H9 (cell line): ENCODE data around the gene SLC22A12. TPM values are rescaled to one million over a fixed set of nuclear protein-coding genes. Genes with fewer than 3 reads are reported as not detected.

Experiments used
- DNase-seq: peaks from one replicate; pipeline ENCODE4 v3.0.0-alpha.2; 2017
- H2AFZ ChIP-seq: one replicate; pipeline ENCODE4 v1.6.1; 2013; ENCODE audit warnings: mild to moderate bottlenecking, low read length, control low read depth, moderate library complexity
- H2AK5ac ChIP-seq: 2 replicates; pipeline ENCODE4 v1.6.1; 2013; ENCODE audit warnings: low read length, control low read depth, mixed read lengths; ENCODE audit not compliant: insufficient read length
- H2BK120ac ChIP-seq: one replicate; pipeline ENCODE4 v1.6.1; 2013; ENCODE audit warnings: low read depth, mild to moderate bottlenecking, low read length, control low read depth, inconsistent platforms; ENCODE audit not compliant: poor library complexity, severe bottlenecking
- H2BK12ac ChIP-seq: 2 replicates; pipeline ENCODE4 v1.6.1; 2013; ENCODE audit warnings: low read length, control low read depth, mixed read lengths, low read depth; ENCODE audit not compliant: insufficient read length
- H2BK15ac ChIP-seq: 2 replicates; pipeline ENCODE4 v1.6.1; 2013; ENCODE audit warnings: low read depth, low read length, control low read depth
- H2BK20ac ChIP-seq: one replicate; pipeline ENCODE4 v1.6.1; 2013; ENCODE audit warnings: low read depth, mild to moderate bottlenecking, low read length, control low read depth, inconsistent platforms; ENCODE audit not compliant: poor library complexity, severe bottlenecking
- H2BK5ac ChIP-seq: 2 replicates; pipeline ENCODE4 v1.6.1; 2013; ENCODE audit warnings: low read length, control low read depth, mixed read lengths; ENCODE audit not compliant: insufficient read length
- H3K14ac ChIP-seq: 2 replicates; pipeline ENCODE4 v1.6.1; 2013; ENCODE audit warnings: low read length, control low read depth; ENCODE audit not compliant: insufficient read depth
- H3K18ac ChIP-seq: 2 replicates; pipeline ENCODE4 v1.6.1; 2013; ENCODE audit warnings: low read depth, mild to moderate bottlenecking, mixed read lengths, low read length, control low read depth; ENCODE audit not compliant: insufficient read length
- H3K23ac ChIP-seq: 2 replicates; pipeline ENCODE4 v1.6.1; 2013; ENCODE audit warnings: low read length, control low read depth, mixed read lengths, low read depth; ENCODE audit not compliant: insufficient read length
- H3K23me2 ChIP-seq: 2 replicates; pipeline ENCODE4 v1.6.1; 2013; ENCODE audit warnings: low read depth, mild to moderate bottlenecking, mixed read lengths, low read length, control low read depth; ENCODE audit not compliant: insufficient read length, poor library complexity, severe bottlenecking
- H3K27ac ChIP-seq: 2 replicates; pipeline ENCODE4 v1.5.1; 2013; ENCODE audit warnings: low read length, control low read depth, mixed read lengths, low read depth; ENCODE audit not compliant: insufficient read length
- H3K27me3 ChIP-seq: 2 replicates; pipeline ENCODE4 v1.6.1; 2013; ENCODE audit warnings: low read length, control low read depth, inconsistent platforms; ENCODE audit not compliant: insufficient read depth
- H3K4ac ChIP-seq: 2 replicates; pipeline ENCODE4 v1.6.1; 2013; ENCODE audit warnings: low read depth, mild to moderate bottlenecking, control low read depth, inconsistent platforms, low read length, moderate library complexity
- H3K4me1 ChIP-seq: 2 replicates; pipeline ENCODE4 v1.6.1; 2013; ENCODE audit warnings: low read length, control low read depth, inconsistent platforms; ENCODE audit not compliant: insufficient read depth
- H3K4me2 ChIP-seq: 2 replicates; pipeline ENCODE4 v1.6.1; 2013; ENCODE audit warnings: low read length, control low read depth, mixed read lengths; ENCODE audit not compliant: insufficient read length, insufficient read depth
- H3K56ac ChIP-seq: 2 replicates; pipeline ENCODE4 v1.6.1; 2013; ENCODE audit warnings: low read depth, mild to moderate bottlenecking, mixed read lengths, low read length, control low read depth; ENCODE audit not compliant: insufficient read length
- H3K79me1 ChIP-seq: 2 replicates; pipeline ENCODE4 v1.6.1; 2013; ENCODE audit warnings: low read depth, mild to moderate bottlenecking, moderate library complexity, low read length, control low read depth, inconsistent platforms; ENCODE audit not compliant: insufficient read depth, poor library complexity, severe bottlenecking
- H3K79me2 ChIP-seq: 2 replicates; pipeline ENCODE4 v1.6.1; 2013; ENCODE audit warnings: low read length, control low read depth, inconsistent platforms; ENCODE audit not compliant: insufficient read depth
- H3K9ac ChIP-seq: 2 replicates; pipeline ENCODE4 v1.6.1; 2013; ENCODE audit warnings: low read length, control low read depth, mixed read lengths; ENCODE audit not compliant: insufficient read length; ENCODE audit errors: extremely low read depth
- H3K9me3 ChIP-seq: one replicate; pipeline ENCODE4 v1.6.1; 2013; ENCODE audit warnings: low read depth, low read length, inconsistent platforms; ENCODE audit not compliant: control insufficient read depth
- H3T11ph ChIP-seq: one replicate; pipeline ENCODE4 v1.6.1; 2013; ENCODE audit warnings: mild to moderate bottlenecking, low read length, control low read depth, inconsistent platforms
- H4K20me1 ChIP-seq: one replicate; pipeline ENCODE4 v1.6.1; 2013; ENCODE audit not compliant: control insufficient read depth, insufficient read length, insufficient read depth
- H4K5ac ChIP-seq: 2 replicates; pipeline ENCODE4 v1.6.1; 2013; ENCODE audit warnings: low read depth, mild to moderate bottlenecking, mixed read lengths, low read length, control low read depth; ENCODE audit not compliant: insufficient read length
- H4K8ac ChIP-seq: replicated peaks from 2 replicates; pipeline ENCODE4 v1.6.1; 2013; ENCODE audit warnings: low read length, control low read depth, mixed read lengths, low read depth; ENCODE audit not compliant: insufficient read length
- H4K91ac ChIP-seq: 2 replicates; pipeline ENCODE4 v1.6.1; 2013; ENCODE audit warnings: low read depth, mild to moderate bottlenecking, moderate library complexity, mixed read lengths, low read length, control low read depth; ENCODE audit not compliant: insufficient read length
- H3K27ac Mint-ChIP-seq, 3 experiments: 2 replicates in 2 of 3; 3 replicates in 1 of 3; pipeline ENCODE4 v1.8.0; 2020 to 2021; ENCODE audit warnings: mixed read lengths in 3 of 3, mild to moderate bottlenecking in 1 of 3, moderate library complexity in 1 of 3
- H3K27me3 Mint-ChIP-seq: 2 replicates; pipeline ENCODE4 v1.8.0; 2021; ENCODE audit warnings: low read depth, mild to moderate bottlenecking, moderate library complexity, mixed read lengths
- H3K36me3 Mint-ChIP-seq, 3 experiments: 2 replicates in 2 of 3; 3 replicates in 1 of 3; pipeline ENCODE4 v1.8.0; 2020 to 2021; ENCODE audit warnings: low read depth in 3 of 3, mixed read lengths in 3 of 3; ENCODE audit not compliant: insufficient read depth in 1 of 3
- H3K4me1 Mint-ChIP-seq, 2 experiments: 2 replicates each; pipeline ENCODE4 v1.8.0; 2020; ENCODE audit warnings: mixed read lengths in 2 of 2
- H3K4me3 Mint-ChIP-seq, 2 experiments: 2 replicates in 1 of 2; 3 replicates in 1 of 2; pipeline ENCODE4 v1.8.0; 2020 to 2021; ENCODE audit warnings: mild to moderate bottlenecking in 2 of 2, mixed read lengths in 2 of 2, moderate library complexity in 1 of 2
- H3K9me3 Mint-ChIP-seq, 2 experiments: 2 replicates in 1 of 2; 3 replicates in 1 of 2; pipeline ENCODE4 v1.8.0; 2020; ENCODE audit warnings: mild to moderate bottlenecking in 2 of 2, mixed read lengths in 2 of 2, moderate library complexity in 1 of 2
- WGBS: extraction: QIAGEN DNeasy Blood & Tissue Kit; methylation state at CpG from one replicate; pipeline ENCODE4 v1.1.7; 2013; ENCODE audit warnings: missing lambda C conversion rate, low lambda C conversion rate, mixed read lengths; ENCODE audit not compliant: insufficient read length; ENCODE audit errors: extremely low coverage; 5-methylcytosine and 5-hydroxymethylcytosine counted together
- total RNA-seq: library from RNA; stranded (reverse); gene quantifications from 2 replicates; pipeline ENCODE4 v1.2.1, GENCODE V29; 2021
- TF ChIP-seq, protein P1 (sequence below): fragments of 200-600 bp; sonication (generic); conservative IDR thresholded peaks from 3 replicates; pipeline ENCODE4 v1.8.0; 2021; ENCODE audit warnings: antibody characterized with exemption, mild to moderate bottlenecking

SLC22A12 gene
- total RNA-seq, 1 experiment from 2014 or later: not detected

DNA sequence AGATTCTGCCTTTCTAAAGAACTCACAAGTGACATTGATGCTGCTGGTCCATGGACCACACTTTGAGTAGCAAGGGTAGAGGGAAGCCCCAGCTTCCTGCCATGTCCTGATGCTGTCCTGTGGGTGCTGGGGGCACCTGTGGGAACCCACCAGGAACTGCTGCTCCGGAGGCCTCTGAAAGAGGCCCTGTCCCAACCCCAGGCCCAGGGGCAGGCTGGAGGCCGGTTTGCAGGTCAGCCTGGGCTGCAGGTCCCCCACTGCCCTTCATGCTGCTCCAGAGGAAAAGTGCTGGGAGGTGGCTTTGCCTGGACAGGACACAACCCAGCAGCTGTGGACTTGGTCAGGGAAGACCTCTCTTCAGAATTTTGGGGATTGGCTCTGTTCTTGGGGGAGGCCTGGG is 44.8 kb upstream of the SLC22A12 start:
- TF ChIP-seq, protein P1, sequence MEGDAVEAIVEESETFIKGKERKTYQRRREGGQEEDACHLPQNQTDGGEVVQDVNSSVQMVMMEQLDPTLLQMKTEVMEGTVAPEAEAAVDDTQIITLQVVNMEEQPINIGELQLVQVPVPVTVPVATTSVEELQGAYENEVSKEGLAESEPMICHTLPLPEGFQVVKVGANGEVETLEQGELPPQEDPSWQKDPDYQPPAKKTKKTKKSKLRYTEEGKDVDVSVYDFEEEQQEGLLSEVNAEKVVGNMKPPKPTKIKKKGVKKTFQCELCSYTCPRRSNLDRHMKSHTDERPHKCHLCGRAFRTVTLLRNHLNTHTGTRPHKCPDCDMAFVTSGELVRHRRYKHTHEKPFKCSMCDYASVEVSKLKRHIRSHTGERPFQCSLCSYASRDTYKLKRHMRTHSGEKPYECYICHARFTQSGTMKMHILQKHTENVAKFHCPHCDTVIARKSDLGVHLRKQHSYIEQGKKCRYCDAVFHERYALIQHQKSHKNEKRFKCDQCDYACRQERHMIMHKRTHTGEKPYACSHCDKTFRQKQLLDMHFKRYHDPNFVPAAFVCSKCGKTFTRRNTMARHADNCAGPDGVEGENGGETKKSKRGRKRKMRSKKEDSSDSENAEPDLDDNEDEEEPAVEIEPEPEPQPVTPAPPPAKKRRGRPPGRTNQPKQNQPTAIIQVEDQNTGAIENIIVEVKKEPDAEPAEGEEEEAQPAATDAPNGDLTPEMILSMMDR: no peak
- Histone ChIP-seq H3T11ph (no peak overlapping the region), H3K79me2 (no peaks in the 10 kb centered on the region), H3K9ac (no peak overlapping the region), H2AK5ac (no peak overlapping the region), H2BK5ac (no peak overlapping the region), H3K27me3 (no peaks in the 10 kb centered on the region), H3K4me2 (no peak overlapping the region), H3K56ac (no peak overlapping the region), H2AFZ (no peak overlapping the region), H3K27ac (no peak overlapping the region), H3K23me2 (no peaks in the 10 kb centered on the region), H2BK12ac (no peak overlapping the region), H3K4ac (no peak overlapping the region), H4K91ac (no peak overlapping the region), H2BK120ac (no peak overlapping the region), H4K8ac (no peak overlapping the region), H3K79me1 (no peaks in the 10 kb centered on the region), H3K9me3 (no peaks in the 10 kb centered on the region), H4K5ac (no peak overlapping the region), H2BK15ac (no peak overlapping the region), H3K18ac (no peak overlapping the region), H3K14ac (no peak overlapping the region), H2BK20ac (no peak overlapping the region), H3K23ac (no peak overlapping the region), H3K4me1 (no peaks in the 10 kb centered on the region), H4K20me1 (no peaks in the 10 kb centered on the region)
- no peak for DNase-seq
- Mint-ChIP-seq H3K4me3 (no peak overlapping the region), H3K36me3 (no peaks in the 10 kb centered on the region; a peak in 1 of 7 replicates), H3K27ac (no peak overlapping the region), H3K4me1 (no peaks in the 10 kb centered on the region), H3K27me3 (peaks cover 36% of the 10 kb centered on the region), H3K9me3 (peaks cover 0 to 2% of the 10 kb centered on the region in 2 experiments; a peak in 2 of 5 replicates)
- WGBS: no CpG with 5 or more reads among the region's 2 CpGs
